ENCODE results near the gene VANGL2. TPM values are rescaled to one million over a fixed set of nuclear protein-coding genes. Genes with fewer than 3 reads are reported as not detected.

The VANGL2 gene
- total RNA-seq, 2 donors from 2014 or later: 3.9 to 10.3 TPM

DNA sequence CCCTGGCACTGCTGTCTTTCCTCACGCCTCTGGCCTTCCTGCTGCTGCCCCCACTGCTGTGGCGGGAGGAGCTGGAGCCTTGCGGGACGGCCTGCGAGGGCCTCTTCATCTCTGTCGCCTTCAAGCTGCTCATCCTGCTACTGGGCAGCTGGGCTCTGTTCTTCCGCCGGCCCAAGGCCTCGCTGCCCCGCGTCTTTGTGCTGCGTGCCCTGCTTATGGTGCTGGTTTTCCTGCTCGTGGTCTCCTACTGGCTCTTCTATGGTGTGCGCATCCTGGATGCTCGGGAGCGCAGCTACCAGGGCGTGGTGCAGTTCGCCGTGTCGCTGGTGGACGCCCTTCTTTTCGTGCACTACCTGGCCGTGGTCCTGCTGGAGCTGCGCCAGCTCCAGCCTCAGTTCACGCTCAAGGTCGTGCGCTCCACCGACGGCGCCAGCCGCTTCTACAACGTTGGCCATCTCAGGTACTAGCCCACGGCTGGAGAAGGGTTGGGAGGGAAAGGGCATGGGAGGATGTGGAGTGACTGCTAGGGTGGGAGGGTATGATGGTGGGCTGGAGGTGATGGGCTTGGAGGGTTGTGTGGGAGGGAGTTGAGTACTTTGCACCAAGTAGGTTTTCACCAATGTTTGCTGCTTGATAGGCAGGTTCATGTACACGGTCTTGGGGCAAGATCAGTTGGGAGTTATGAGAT is 18.9 kb downstream of the VANGL2 start:
- no peaks in the 10 kb centered on the region for H3K27me3 ChIP-seq
- DNase-seq: no peak
- H3K36me3 ChIP-seq: no peaks in the 10 kb centered on the region
- no peak overlapping the region for H3K4me3 ChIP-seq
- H3K9ac ChIP-seq (ENCODE audit: low read depth in 2 of 2, low read length in 2 of 2): no peak overlapping the region
- TF ChIP-seq, protein P1, sequence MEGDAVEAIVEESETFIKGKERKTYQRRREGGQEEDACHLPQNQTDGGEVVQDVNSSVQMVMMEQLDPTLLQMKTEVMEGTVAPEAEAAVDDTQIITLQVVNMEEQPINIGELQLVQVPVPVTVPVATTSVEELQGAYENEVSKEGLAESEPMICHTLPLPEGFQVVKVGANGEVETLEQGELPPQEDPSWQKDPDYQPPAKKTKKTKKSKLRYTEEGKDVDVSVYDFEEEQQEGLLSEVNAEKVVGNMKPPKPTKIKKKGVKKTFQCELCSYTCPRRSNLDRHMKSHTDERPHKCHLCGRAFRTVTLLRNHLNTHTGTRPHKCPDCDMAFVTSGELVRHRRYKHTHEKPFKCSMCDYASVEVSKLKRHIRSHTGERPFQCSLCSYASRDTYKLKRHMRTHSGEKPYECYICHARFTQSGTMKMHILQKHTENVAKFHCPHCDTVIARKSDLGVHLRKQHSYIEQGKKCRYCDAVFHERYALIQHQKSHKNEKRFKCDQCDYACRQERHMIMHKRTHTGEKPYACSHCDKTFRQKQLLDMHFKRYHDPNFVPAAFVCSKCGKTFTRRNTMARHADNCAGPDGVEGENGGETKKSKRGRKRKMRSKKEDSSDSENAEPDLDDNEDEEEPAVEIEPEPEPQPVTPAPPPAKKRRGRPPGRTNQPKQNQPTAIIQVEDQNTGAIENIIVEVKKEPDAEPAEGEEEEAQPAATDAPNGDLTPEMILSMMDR (IDR thresholded peaks at IDR 0.05): no peak
- no peaks in the 10 kb centered on the region for H3K4me1 ChIP-seq
- no peaks in the 10 kb centered on the region for H3K9me3 ChIP-seq
- H3K27ac ChIP-seq: no peak overlapping the region
- intact Hi-C loops (cut with DNase I): no loop called here

DNA sequence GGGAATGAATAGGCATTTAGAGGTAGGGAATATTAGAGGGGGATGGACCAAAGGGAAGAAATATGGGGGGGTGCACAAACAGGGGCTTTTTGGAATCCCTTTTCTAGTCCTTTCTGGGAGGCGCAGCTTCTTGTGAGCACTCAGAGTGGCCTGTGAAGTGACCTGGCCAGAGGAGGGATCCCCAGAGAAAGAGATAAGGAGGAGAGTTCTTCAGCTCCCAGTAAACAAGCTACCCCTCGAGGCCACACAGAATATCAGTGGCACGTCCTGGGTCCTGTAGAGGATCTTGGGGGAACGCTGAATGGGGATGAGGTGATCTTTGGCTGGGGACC is 19.4 kb downstream of the VANGL2 start:
- no peak overlapping the region for H3K4me3 ChIP-seq
- H3K27ac ChIP-seq: no peak overlapping the region
- no peaks in the 10 kb centered on the region for H3K27me3 ChIP-seq
- no peaks in the 10 kb centered on the region for H3K9me3 ChIP-seq
- no peaks in the 10 kb centered on the region for H3K36me3 ChIP-seq
- intact Hi-C loops (cut with DNase I): no loop called here
- H3K9ac ChIP-seq (ENCODE audit: low read depth in 2 of 2, low read length in 2 of 2): no peak overlapping the region
- DNase-seq: no peak
- no peaks in the 10 kb centered on the region for H3K4me1 ChIP-seq
- TF ChIP-seq, protein P1 (IDR thresholded peaks at IDR 0.05): no peak

DNA sequence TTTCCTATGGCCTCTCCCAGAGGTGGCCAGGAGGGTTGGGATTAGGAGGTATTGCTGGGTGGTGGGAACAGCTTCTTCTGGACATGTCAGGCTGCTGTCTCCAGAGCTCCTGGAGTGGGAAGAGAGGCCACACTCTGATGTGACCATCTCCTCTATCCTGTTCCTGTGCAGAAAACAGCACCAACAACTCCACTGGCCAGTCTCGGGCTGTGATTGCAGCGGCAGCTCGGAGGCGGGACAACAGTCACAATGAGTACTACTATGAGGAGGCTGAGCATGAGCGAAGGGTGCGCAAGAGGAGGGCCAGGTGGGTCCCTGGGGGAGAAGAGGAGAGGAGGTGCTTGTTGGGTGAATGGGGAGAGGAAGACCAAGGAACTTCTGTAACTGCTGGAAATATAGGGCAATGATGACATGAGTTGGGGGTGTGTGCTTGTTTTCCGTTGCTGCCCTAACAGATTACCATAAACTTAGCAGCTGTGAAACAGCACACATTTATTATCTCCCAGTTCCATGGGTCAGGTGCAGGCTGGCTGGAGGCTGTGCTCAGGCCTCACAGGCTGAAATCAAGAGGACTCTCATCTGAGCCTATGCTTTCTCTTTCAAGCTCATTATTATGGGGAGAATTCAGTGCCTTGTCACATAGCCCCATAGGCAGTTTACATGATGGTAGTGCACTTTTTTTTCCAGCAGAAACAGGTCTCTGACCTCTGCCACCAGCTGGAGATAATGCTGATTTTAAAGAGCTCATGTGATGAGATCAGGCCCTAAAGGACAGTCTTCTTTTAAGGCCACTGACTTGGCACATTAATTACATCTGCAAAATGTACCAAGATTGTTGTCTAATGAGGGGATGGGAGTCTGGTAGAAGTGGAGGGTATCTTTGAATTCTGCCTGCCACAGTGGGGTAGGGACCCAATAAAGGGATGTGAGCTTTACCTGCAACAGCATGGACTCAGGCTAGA is 20.8 kb downstream of the VANGL2 start:
- Histone ChIP-seq H3K4me3 (no peak overlapping the region), H3K27me3 (no peaks in the 10 kb centered on the region), H3K4me1 (no peaks in the 10 kb centered on the region), H3K9ac (ENCODE audit: low read depth in 2 of 2, low read length in 2 of 2) (no peak overlapping the region), H3K27ac (no peak overlapping the region), H3K9me3 (no peaks in the 10 kb centered on the region), H3K36me3 (no peaks in the 10 kb centered on the region)
- TF ChIP-seq, protein P1 (IDR thresholded peaks at IDR 0.05): no peak
- DNase-seq: no peak
- intact Hi-C loops (cut with DNase I): no loop called here

DNA sequence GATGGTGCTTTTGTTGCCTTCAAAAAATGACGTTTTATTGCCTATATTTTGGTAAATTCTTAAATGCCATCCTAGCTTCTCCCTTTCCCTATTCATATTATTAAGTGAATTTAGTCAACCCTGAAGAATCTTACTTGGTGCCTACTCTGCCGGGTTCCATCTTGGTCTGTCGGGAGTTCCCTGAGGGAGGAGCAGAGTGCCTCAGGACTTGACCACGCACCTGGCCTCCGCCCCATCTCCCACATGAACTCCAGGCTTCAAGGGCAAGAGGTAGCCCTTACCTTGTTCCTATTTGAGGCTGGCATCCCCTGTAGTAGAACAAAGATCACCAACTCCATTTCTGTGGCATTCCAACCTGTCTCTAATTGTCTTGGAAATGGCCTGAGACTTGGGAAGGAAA is 21.5 kb downstream of the VANGL2 start:
- Histone ChIP-seq H3K4me1 (no peaks in the 10 kb centered on the region), H3K27me3 (no peaks in the 10 kb centered on the region), H3K9ac (ENCODE audit: low read depth in 2 of 2, low read length in 2 of 2) (no peak overlapping the region), H3K36me3 (no peaks in the 10 kb centered on the region), H3K4me3 (no peak overlapping the region), H3K27ac (no peak overlapping the region), H3K9me3 (no peaks in the 10 kb centered on the region)
- intact Hi-C loops (cut with DNase I): no loop called here
- DNase-seq: no peak
- TF ChIP-seq, protein P1 (IDR thresholded peaks at IDR 0.05): no peak

DNA sequence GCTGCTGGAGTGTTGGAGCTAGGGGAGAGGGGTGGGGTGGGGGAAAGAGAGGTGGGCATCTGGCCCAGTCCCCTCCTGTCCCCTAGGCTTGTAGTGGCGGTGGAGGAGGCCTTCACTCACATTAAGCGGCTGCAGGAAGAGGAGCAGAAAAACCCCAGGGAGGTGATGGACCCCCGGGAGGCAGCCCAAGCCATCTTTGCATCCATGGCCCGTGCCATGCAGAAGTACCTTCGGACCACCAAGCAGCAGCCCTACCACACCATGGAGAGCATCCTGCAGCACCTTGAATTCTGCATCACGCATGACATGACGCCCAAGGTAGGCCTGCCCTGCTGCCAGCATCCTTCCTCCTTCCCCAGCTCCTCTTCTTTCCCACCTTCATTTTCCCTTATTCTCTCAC is 23.6 kb downstream of the VANGL2 start:
- Histone ChIP-seq H3K27me3 (no peaks in the 10 kb centered on the region), H3K9ac (ENCODE audit: low read depth in 2 of 2, low read length in 2 of 2) (no peak overlapping the region), H3K9me3 (no peaks in the 10 kb centered on the region), H3K36me3 (no peaks in the 10 kb centered on the region), H3K27ac (no peak overlapping the region), H3K4me1 (no peaks in the 10 kb centered on the region), H3K4me3 (no peak overlapping the region)
- intact Hi-C loops (cut with DNase I): no loop called here
- TF ChIP-seq, protein P1 (IDR thresholded peaks at IDR 0.05): no peak
- no peak for DNase-seq

Measured in colonic mucosa (tissue), 4 donors.